NCI-H526 (cell line): ENCODE measurements around the gene KANSL2.
"Not testable (repeated sequence)": the region's sequence is repeated elsewhere in the genome, so short reads cannot be mapped to it uniquely, and the experiment has no call there.

ENCODE experiments used
- DNase-seq, 2 experiments: peaks; one replicate each; lab custom pipeline; 2025; lab: John Stamatoyannopoulos, UW

Gene KANSL2, protein sequence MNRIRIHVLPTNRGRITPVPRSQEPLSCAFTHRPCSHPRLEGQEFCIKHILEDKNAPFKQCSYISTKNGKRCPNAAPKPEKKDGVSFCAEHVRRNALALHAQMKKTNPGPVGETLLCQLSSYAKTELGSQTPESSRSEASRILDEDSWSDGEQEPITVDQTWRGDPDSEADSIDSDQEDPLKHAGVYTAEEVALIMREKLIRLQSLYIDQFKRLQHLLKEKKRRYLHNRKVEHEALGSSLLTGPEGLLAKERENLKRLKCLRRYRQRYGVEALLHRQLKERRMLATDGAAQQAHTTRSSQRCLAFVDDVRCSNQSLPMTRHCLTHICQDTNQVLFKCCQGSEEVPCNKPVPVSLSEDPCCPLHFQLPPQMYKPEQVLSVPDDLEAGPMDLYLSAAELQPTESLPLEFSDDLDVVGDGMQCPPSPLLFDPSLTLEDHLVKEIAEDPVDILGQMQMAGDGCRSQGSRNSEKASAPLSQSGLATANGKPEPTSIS

DNA sequence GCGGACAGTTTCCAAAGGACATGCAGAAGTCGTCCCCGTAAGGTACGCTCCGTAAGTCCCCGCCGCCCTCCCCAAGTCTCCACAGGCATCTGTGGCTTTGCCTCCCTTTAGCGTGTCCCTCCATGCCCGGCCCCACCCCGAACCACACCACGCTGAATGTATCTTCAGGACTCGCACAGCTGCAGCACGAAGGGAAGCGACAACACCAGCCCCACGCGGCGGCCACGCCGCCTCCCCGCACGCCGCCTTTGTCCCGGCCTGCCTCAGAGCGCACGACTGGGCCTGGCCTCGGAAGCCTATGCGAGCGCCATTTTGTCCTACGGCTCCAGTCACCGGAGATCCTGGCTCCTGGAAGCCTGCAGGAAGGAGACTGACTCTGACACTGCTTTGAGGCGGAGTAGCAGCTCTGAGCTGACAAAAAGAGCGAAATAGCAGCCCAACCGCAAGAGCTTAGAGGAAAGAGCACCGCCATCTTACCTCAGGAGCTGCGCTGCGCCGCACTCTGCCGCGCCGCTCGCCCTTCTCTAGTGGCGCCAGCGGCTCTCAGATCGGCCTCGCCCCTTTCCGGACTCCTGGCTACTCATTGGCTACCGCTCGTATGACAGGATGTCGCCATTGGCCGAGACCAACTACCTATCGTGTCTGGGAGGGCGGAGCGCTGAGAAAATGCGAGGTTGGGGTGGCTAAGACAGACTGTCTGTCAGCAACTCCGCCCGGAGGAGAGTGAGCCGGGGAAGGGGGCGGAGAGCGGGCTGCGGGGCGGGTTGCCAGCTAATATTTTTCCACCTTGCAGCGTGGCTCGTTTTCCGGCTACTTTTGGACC is at the start of gene KANSL2:
Gene KANSL2 (minus strand): TSS at position 529 of the 823 bp plus-strand sequence. CDS start 606 bp downstream, outside the sequence.
- DNase-seq, result peak; percentile 99

DNA sequence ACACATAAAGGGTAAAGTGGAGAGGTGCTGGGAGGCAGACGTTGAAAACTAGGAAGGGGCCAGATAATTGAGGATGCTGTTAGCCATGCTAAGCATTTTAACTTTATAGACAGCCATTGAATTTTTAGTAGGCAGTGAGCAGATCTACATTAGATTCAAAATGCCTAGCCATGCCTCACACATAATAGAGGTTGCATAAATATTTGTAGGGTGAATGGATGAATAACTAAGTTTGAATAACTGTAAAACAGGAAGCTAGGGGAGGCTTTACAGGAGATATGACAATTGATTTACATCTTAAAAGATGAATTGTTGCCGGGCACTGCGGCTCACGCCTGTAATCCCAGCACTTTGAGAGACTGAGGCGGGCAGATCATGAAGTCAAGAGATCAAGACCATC is 46.8 kb upstream of the KANSL2 start:
- no peak for DNase-seq

DNA sequence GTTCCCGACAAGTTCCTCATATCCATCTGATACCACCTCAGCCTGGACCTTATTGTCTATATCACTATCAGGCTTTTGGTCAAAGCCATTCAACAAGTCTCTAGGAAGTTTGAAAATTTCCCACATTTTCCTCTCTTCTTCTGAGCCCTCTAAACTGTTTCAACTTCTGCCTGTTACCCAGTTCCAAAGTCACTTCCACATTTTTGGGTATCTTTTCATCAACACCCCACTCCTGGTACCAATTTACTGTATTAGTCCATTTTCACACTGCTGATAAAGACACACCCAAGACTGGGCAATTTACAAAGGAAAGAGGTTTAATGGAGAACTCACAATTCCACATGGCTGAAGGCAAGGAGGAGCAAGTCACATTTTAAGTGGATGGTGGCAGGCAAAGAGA is 38.7 kb upstream of the KANSL2 start:
- not testable (repeated sequence) for DNase-seq

DNA sequence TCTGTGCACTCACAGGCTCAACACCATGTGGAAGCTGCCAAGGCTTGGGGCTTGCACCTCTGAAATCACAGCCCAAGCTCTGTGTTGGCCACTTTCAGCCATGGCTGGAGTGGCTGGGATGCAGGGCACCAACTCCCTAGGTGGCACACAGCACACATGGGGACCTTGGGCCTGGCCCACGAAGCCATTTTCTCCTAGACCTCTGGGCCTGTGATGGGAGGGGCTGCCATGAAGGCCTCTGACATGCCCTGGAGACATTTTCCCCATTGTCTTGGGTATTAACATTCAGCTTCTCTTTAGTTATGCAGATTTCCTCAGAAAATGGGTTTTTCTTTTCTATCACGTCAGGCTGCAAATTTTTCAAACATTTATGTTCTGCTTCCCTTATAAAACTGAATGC is 38.1 kb upstream of the KANSL2 start:
- DNase-seq, result not testable (repeated sequence)

DNA sequence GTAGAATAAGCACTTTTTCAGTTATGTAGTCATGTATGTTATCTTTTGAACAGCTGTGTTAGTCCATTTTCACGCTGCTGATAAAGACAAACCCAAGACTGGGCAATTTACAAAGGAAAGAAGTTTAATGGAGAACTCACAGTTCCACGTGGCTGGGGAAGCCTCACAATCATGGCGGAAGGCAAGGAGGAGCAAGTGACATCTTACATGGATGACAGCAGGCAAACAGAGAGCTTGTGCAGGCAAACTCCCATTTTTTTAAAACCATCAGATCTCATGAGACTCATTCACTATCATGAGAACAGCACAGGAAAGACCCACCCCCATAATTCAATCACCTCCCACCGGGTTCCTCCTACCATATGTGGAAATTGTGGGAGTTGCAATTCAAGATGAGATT is 37.0 kb upstream of the KANSL2 start:
- DNase-seq, result not testable (repeated sequence)

DNA sequence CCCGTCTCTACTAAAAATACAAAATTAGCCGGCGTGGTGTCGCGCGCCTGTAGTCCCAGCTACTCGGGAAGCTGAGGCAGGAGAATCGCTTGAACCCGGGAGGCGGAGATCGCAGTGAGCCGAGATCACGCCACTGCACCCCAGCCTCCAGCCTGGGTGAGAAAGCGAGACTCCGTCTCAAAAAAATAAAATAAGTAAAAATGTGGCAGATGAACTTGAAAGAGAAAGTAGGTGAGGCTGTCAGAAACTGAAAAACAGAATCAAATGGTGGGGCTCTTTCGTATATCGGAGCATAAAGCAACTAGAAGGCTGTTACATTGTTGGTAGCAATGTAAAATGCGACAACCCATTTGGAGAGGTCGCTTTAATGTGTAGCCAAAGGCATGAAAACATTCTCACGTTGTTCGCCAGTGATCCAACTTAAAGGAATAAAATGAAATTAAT is 35.2 kb upstream of the KANSL2 start:
- no peak for DNase-seq

DNA sequence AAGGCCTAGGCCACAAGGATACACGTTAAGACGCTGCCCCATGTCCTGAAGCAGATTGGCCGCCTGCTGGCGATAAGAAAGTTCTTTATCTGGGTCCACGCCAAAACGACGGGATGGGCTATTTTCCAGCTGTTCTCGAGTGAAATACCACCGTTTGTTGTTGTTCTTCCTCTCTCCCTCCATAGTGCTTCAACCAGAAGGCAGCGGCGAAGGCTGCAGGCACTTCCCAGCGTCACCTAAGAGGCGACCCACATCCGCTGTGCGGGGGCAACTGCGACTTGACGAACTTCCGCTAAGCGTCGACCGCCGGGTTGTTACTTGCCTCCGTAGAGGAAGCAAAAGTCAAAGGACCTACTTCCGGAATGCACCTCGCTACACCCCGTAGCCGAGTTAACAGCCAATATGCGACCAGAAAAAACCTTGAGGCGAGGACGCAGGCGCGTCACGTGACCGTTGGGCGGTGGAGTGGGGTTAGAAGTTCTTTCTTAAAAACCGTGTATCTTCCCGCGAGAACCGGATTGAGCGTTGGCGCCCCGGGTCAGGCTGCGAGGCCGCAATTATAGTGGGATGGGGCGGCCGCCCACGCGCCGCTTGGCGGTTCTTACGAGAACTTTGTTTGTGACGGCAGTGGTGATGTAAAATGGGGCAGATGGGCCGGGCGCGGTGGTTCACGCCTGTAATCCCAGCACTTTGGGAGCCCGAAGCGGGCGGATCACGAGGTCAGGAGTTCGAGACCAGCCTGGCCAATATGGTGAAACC is 34.6 kb upstream of the KANSL2 start, which contains the start of gene CCNT1:
Gene CCNT1 (minus strand): TSS at position 215 of the 759 bp plus-strand sequence. CDS start 32 bp downstream, at position 183.
- DNase-seq, result peak; percentile 99

DNA sequence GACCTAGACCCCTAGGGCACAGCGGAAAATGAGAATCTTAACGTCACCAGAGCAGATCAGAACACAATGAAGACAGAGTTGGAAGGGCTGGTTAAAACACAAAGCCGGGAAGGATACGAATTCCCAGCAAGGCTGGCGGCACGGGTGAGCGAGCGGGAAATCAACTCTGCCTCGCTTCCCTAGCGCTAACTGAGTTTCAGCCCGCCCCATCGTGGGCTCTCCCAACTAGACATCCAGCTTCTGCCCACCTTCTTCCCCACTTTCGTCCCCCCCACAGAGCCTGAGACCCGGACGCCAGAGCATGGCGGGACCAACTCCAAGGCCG is 34.1 kb upstream of the KANSL2 start:
- DNase-seq, result peak in 1 of 2 experiments; percentile 54

DNA sequence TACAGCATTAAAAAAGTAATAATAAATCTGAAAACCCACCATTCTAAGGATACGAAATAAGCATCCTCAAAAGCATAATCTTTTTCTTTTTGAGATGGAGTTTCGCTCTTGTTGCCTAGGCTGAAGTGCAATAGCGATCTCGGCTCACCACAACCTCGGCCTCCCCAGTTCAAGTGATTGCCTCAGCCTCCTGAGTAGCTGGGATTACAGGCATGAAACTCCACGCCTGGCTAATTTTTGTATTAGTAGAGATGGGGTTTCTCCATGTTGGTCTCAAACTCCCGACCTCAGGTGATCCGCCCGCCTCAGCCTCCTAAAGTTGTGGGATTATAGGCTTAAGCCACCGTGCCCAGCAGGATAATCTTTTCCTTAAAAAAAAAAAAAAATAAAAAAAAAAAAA is 30.2 kb upstream of the KANSL2 start:
- no peak for DNase-seq

DNA sequence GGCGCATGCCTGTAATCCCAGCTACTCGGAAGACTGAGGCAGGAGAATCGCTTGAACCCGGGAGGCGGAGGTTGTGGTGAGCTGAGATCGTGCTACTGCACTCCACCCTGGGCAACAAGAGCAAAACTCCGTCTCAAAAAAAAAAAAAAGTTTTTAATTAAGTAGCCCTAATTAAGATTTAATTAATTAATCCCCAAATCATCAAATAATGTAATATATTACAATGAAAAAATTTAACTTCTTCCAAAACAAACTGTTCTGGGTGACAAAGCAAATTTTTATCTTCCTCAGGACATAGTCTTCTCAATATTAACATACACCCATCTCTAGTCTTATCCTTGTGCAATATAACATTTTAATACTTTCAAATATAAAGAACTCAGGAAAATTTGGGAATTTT is 16.8 kb upstream of the KANSL2 start:
- not testable (repeated sequence) for DNase-seq

DNA sequence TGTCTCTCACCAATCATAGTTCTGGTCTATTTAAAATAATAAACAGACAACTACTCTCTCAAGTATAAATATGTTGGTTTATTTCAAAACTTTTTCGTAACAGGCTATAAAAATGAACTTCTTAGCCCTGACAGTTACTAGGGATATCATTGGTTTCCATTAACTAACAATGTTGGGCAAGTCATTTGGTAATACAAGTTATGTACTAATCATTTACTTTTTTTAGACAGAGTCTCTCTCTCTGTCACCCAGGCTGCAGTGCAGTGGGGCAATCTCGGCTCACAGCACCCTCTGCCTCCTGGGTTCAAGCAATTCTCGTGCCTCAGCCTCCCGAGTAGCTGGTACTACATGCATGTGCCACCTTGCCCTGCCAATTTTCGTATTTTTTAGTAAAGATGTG is 14.6 kb upstream of the KANSL2 start:
- no peak for DNase-seq

DNA sequence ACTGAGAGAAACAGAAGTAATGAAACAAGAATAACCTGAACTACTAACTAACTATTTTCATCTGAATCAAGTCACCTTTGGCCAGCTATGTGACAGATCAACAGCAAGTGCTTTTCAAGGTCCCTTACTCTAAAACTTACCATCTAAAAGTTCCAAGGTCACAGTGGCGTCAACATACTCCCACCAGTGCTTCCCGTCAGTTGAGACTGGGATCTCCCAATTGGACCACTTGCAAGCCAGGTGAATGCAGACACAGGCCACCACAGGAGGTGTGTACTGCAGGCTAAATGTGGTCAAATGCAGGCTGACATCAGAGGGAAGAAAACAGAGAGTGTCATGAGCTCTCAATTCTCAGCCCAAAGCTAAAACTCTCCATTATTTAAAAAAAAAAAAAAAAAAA is 13.8 kb upstream of the KANSL2 start:
- DNase-seq, result no peak

DNA sequence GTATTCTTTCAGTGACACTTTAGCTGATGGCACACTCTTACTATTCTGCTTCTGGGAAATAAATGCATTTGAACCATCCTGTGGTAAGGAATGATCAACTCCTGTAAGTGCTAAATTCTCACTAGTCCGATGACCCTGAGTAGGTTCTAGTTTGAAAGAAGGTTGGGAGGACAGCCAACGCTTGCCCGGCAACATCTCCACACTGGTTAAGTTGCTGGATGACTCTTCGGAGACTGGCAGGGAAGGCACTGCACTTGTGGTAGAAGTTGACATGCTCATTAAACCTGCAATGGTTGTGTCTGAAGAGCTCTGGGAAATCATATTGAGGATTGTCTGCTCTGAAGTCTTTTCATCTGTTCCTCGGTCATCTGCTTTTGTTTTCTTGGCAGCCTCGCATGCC is 12.0 kb upstream of the KANSL2 start:
- DNase-seq, result no peak

DNA sequence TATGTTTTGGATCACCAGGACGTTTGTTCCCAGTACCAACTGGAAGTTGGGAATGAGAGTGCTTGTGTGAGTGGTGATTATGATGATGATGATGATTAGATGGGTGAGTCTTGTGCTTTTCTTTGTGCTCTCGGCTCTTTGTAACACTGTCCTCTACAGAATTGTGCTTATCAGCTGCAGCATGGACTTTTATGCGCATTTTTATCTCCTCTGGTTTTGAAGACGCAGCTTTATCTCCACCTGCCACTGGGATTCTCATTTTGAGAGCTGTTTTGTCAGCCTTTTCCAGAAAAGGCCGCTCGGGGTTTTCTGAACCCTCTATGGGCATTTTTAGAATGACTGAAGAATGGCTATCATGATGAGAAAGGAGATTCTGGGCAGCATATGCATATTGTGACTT is 11.5 kb upstream of the KANSL2 start:
- no peak for DNase-seq

DNA sequence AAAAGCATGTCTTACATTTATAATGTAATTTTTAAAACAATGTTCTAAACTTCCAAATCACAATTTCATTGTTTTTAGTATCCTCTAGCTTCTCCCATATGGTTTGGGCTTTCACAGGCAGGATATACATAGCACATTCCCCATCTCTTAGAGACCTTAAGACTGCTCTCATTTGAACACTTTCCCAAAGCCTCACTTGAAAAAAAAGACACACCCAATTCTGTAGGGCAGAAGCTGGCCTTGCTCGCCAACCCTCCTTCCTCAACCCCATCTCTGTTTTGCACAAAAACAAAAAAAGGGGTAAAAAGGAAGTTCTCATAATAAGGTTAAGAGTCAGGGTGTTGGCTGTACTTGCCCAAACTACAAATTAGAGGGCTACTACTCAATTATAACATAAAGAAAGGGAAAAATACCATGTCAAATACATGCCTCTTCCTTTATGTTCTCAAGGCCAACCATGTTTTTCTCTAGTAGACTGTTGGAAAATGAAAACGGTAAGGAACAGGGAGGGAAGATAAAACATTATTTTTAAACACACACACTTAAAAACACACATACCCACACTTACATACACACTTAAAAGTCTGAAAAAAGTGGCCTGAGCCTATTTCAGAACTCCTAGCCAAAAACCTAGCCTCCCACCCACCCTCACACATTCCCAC is 9.9 kb upstream of the KANSL2 start:
- no peak for DNase-seq

DNA sequence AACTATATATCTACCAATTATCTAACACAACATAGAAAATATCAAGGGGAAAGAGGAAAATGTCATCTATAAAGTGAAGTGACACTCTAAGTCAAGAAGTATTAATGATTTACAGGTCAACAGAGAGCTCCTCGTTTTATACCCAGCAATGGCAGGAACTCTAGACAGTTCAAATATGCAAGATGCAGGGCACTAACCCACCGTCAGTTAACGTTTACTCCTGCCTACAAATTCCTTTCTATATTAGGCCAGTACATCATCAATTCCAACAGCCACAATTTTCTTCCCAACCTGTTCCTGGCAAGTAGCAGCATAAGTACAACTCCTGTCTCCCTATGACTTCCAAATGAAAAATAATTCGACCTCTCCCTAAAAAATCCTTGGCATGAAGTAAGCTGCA is 9.0 kb upstream of the KANSL2 start:
- DNase-seq, result no peak

DNA sequence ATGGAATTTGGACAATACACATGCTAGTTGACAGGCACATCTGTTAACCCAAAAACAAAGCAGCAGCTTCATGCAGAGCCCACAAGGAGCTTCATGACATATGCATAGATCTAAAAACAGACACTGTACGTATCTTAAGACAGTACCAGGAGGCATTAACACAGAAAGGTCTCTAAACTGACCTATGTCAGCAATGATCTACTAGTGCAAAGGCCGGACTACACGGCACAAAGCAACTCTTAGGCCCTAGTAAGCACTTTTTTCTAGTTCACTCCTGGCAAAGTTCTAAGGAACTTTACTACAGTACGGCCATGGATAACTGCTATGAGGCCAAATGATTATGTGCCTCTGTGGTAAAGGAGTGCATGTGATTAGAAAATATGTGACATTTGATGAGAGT is 8.4 kb upstream of the KANSL2 start:
- DNase-seq, result no peak

DNA sequence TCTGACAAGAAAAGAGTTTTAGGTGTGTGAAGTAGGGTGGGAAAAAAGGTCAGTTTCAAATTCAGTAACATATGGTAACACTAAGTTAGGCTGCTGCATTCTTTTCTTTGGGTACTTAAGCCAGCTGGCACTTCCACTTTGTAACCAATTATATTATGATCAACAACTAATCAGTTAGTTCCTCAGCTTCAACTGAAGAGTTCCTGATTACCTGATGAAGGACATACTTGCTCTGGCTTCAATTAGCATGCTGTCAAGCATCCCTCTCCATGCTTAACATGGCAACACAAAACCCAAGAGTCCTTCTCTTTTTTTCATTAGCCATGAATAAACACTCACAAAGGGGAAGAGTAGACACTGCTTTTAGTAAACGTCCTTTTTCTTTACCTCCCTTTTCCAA is 6.8 kb upstream of the KANSL2 start:
- DNase-seq, result no peak

DNA sequence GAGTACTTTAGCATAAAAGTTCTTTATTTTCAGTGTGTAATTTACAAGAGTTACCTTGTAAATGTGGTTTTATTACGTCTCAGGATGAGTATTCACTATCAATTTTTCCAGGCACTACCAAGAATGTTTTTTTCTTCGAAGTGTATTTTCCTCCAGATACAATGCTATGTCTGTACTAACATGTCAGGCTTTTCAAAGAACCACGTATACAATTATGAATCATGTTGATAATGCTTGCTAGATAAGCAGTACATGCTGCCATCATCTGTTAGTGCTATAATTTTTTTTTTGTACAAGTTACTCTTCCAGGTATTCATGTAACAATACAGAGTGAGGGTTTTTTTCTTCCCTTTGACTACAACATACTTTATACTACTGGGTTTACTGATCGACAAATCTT is 5.6 kb upstream of the KANSL2 start:
- no peak for DNase-seq

DNA sequence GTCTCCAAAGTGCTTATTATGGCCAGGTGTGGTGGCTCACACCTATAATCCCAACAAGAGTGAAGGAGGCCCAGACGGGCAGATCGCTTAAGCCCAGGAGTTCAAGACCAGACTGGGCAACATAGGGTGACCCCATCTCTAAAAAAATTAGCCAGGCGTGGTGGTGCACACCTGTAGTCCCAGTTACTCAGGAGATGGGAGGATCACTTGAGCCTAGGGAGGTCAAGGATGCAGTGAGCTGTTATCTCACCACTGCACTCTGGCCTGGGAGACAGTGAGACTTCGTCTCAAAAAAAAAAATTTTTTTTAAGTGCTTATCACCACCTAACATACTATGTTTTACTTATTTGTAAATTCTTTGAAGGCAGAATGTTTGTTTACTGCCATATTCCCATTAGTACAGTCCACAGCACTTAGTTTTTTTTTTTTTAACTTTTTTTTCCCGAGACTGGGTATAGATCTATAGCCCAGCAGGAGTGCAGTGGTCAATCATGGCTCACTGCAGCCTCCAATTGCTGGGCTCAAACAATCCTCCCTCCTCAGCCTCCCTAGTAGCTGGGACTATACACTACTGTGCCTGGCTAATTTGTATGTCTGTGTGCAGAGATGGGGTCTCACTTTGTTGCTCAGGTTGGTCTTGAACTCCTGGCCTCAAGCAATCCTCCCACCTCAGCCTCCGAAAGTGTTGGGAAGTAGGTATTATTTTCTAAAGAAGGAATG is 4.7 kb upstream of the KANSL2 start:
- DNase-seq, result no peak

DNA sequence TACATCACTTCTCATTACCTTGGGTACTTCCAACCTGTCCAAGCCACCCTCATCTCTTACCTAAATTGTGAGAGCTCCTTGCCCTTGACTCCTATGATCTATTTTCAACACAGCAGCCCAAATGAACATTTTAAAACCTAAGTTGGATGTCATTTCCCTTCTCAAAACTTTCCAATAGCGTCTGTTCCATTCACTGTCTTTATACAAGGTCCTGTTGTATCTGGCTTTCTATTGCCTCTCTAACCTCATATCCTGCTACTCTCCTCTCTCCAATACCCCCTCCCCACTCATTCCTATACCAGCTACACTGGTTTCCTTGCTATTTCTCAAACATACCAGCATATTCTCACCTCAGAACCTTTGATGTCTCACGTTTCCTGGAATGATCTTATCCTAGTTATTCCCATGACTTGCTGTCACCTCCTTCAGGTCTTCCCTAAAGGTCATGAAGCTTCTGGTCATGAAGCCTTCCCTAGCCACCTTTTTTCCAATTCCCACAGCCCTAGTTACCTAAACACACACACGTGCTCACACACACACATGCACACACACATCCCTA is 4.1 kb upstream of the KANSL2 start:
- no peak for DNase-seq
